Hindlimb muscle (tissue), 1 donor: ENCODE measurements around the gene C19orf33. TPM values are rescaled to one million over a fixed set of nuclear protein-coding genes. Genes with fewer than 3 reads are reported as not detected.
"Not testable (repeated sequence)": the region's sequence is repeated elsewhere in the genome, so short reads cannot be mapped to it uniquely, and the experiment has no call there.

Source experiments
- DNase-seq: peaks from one replicate; pipeline ENCODE4 v3.0.0-alpha.2; 2013
- polyA plus RNA-seq: library from polyadenylated mRNA; unstranded; fragments of 120-200 nt; gene quantifications from one replicate; pipeline ENCODE4 v1.2.1, GENCODE V29; 2013; ENCODE audit not compliant: insufficient read length

C19orf33 gene
- polyA plus RNA-seq, 1 donor: not detected

- DNase-seq: no peak
These were observed 5.7 kb downstream of the C19orf33 start for GRCh38 chr19:38309615-38310278.

GRCh38 chr19:38310279-38310670 is 6.2 kb downstream of the C19orf33 start:
- no peak for DNase-seq

GRCh38 chr19:38310986-38311385 is 6.9 kb downstream of the C19orf33 start:
- DNase-seq: no peak

DNA sequence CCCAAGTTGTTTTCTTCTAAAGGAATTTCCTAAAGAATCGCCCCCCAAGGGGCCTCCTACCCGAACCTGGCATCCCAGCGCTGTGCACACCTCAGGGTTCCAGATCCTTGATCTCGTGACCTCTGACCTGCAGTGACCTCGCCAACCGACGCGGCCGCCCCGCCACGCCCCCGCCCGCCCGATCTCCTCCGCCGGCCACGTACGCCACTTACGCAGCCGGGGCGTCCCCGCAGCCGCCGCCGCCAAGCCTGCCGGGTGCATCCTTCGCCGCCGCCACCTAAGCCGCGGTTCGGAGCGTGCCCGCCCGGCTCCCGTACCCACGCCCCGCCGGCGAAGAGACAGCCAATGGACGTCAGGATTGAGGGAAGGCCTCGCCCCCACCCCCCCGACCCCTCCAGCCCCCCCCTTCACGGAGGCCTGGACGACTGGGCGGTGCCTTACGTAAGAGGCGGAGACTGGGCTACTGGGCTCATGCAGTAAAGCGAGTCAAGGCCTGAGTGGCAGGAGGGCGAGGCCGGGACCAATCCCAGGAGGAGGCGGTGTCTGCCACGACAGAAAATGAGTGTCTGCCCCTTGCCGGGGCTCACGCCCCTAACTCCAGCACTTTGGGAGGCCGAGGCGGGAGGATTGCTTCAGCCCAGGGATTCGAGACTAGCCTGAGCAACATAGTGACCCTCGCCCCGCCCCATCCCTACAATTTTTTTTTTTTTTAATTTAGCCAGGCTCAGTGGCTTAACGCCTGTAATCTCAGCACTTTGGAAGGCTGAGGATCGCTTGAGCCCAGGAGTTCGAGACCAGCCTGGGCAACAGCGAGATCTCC is 11.8 kb downstream of the C19orf33 start, which contains the start of gene YIF1B:
TSS of gene YIF1B (minus strand) at position 291 of the 820 bp plus-strand sequence. CDS start at position 261, 30 bp downstream.
- peak; percentile 95 for DNase-seq

GRCh38 chr19:38316477-38317067 is 12.5 kb downstream of the C19orf33 start:
- DNase-seq: no peak

GRCh38 chr19:38317104-38317612 is 13.1 kb downstream of the C19orf33 start:
- DNase-seq: no peak

DNA sequence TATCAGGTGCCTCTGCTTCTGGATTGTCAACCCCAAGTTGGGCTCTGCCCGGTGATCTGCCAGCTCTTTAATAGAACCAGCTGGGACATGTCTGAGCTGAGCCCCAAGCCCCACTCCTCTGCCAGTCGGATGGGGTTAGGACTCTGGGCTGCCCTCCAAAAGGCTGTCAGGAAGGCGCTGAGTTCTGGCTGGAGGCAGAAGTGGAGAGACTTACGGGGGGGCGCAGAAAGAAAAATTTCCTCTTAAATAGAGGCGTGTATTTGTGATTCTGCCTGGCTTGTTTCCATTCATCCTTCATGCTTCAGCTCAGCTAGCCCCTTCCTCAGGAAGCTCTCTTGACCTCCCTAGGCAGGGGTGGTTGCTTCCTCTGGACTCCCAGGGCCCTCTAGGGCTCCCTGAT is 14.6 kb downstream of the C19orf33 start:
- DNase-seq: no peak

- peak; percentile 45 for DNase-seq
These were observed 15.6 kb downstream of the C19orf33 start, which contains the start of gene KCNK6 for GRCh38 chr19:38319421-38320258. KCNK6 (plus strand) TSS chr19:38319845; CDS start chr19:38319951, 106 bp downstream.

DNA sequence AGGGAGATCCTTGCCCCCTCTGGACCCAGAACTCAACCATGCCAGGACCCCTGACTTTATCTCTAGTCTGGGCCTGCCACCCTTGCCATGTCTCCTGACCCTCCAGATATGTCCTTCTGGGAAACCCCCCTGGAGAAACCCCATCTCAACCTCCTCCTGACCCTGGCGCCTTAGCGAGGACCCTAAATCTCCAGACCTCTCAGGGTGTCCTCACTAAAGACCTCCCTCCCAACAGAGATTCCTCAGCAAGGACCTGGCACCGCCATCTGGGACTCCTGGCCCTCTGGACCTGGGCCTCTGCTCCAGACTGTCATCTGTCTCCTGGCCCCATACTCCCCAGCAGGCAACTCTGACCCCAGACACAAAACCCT is 16.9 kb downstream of the C19orf33 start:
- DNase-seq: no peak

- no peak for DNase-seq
These were observed 17.7 kb downstream of the C19orf33 start for GRCh38 chr19:38321646-38322196.

- no peak for DNase-seq
These were observed 19.2 kb downstream of the C19orf33 start for GRCh38 chr19:38323291-38323690.

GRCh38 chr19:38324431-38324830 is 20.4 kb downstream of the C19orf33 start:
- no peak for DNase-seq

DNA sequence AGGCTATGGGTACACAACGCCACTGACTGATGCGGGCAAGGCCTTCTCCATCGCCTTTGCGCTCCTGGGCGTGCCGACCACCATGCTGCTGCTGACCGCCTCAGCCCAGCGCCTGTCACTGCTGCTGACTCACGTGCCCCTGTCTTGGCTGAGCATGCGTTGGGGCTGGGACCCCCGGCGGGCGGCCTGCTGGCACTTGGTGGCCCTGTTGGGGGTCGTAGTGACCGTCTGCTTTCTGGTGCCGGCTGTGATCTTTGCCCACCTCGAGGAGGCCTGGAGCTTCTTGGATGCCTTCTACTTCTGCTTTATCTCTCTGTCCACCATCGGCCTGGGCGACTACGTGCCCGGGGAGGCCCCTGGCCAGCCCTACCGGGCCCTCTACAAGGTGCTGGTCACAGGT is 22.5 kb downstream of the C19orf33 start:
- DNase-seq: no peak

- no peak for DNase-seq
These were observed 25.6 kb downstream of the C19orf33 start for GRCh38 chr19:38329651-38330050.

GRCh38 chr19:38331728-38332127 is 27.7 kb downstream of the C19orf33 start:
- DNase-seq: no peak

DNA sequence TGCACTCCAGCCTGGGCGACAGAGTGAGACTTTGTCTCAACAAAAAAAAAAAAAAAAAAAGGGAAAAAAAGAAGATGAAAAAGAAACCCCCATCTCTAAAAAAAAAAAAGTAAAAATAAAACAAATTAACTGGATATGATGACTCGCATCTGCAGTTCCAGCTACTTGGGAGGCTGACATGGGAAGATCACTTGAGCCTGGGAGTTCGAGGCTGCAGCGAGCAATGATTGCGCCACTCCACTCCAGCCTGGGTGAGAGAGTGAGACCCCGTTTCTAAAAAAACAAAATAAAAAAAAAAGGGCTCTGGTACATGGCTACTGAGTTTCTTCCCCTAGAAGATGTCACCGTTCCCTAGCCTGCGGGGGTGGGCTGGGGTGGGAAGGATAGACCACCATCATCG is 29.2 kb downstream of the C19orf33 start:
- DNase-seq: no peak

DNA sequence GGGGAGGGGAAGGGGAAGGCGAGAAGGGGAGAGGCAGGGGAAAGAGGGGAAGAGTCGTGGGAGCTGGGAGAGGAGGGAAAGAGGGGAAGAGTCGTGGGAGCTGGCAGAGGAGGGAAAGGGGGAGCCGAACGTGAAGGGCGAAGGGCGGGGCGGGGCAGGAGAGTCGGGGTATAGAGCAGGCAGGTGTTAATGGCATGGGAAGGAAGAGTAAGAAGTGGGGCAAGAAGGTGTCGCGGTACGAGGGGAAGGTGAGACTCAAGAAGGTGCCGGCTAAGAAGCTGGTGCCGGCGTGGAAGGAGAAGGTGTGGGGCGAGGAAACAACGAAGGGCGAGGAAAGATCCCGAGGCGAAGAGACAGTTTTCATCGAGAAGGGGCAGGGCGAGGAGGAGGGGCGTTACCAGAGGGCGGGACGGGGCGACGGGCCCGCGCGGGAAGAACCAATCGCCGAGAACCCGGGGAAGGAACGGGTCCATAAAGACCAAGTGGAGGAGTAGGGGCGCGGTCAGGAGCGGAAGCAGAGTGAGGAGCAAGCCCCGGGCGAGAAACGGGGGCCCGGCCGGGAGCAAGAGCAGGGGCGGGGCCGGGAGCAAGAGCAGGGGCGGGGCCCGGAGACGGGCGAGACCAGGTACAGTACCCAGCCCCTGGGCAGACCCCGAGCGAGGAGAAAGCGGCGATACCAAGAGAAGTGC is 32.0 kb downstream of the C19orf33 start:
- peak; percentile 94 for DNase-seq

DNA sequence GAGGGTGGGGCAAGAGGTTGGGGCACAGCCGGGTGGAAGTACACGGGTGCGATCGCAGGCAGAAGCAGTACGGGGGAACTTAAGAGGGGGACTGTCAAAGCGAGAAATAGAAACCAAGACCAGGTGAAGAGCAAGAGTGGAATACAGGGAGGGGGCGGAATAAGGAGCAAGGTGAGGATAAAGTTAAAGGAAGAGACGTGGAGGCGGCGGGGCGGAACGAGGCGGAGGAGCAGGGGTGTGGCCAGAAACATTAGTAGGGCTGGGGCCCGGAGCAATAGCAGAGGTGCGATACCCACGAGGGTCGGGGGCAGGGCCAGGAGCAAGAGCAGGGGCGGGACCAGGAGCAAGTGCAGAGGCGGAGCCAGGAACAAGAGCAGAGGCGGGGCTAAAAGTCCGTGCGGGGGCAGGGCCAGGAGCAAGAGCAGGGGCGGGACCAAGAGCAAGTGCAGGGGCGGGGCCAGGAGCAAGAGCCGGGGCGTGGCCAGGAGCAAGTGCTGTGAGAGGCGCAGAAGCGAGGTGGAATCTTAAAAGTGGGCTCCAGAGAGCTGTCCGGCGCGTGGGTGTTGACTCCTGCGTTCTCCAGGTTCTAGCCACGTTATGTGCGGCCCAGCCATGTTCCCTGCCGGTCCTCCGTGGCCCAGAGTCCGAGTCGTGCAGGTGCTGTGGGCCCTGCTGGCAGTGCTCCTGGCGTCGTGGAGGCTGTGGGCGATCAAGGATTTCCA is 32.7 kb downstream of the C19orf33 start:
- DNase-seq: peak; percentile 83

GRCh38 chr19:38337360-38337653 is 33.3 kb downstream of the C19orf33 start:
- no peak for DNase-seq

DNA sequence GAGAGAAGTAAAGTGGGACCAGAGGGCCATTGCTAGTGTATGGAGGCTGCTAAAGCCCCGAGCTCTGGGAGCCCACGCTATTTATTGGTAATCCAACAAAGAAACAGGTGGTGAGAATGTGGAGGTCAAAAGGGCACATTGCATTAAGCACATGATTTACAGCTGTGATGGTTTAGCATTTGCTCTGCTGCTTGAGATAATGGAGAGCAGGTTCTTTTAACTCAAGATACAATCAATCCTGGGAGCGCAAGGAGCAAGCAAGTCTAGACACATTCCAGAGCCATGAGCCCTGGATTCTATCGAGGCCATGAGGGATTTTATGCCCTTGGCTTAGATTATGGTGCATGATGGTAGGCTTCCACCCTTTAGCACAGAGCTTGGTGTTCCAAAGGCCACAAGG is 35.0 kb downstream of the C19orf33 start:
- not testable (repeated sequence) for DNase-seq

GRCh38 chr19:38340927-38341326 is 36.9 kb downstream of the C19orf33 start:
- DNase-seq: no peak
